Smooth muscle cell (in vitro differentiated cells): ENCODE data around the gene C11orf52. TPM values are rescaled to one million over a fixed set of nuclear protein-coding genes. Genes with fewer than 3 reads are reported as not detected.

Source experiments
- DNase-seq: peaks from one replicate; lab custom pipeline; 2025; ENCODE audit not compliant: unreplicated experiment; lab: John Stamatoyannopoulos, UW
- H2AFZ ChIP-seq: fragments of 200-600 bp; sonication (generic); 2 replicates; pipeline ENCODE4 v1.6.0; 2016; ENCODE audit warnings: antibody characterized with exemption, low read depth, mild to moderate bottlenecking
- H3F3A ChIP-seq: fragments of 200-600 bp; sonication (generic); 2 replicates; pipeline ENCODE4 v1.6.0; 2017; ENCODE audit warnings: antibody characterized with exemption, low read depth
- H3K27ac ChIP-seq: fragments of 200-600 bp; sonication (generic); 2 replicates; pipeline ENCODE4 v1.5.1; 2016; ENCODE audit warnings: low read depth, mild to moderate bottlenecking
- H3K27me3 ChIP-seq: fragments of 200-600 bp; sonication (generic); 2 replicates; pipeline ENCODE4 v1.6.1; 2016; ENCODE audit warnings: low read depth, mild to moderate bottlenecking
- H3K36me3 ChIP-seq: fragments of 200-600 bp; sonication (generic); 2 replicates; pipeline ENCODE4 v1.5.1; 2016; ENCODE audit warnings: low read depth
- H3K4me1 ChIP-seq: fragments of 200-600 bp; sonication (generic); 2 replicates; pipeline ENCODE4 v1.5.1; 2016; ENCODE audit warnings: low read depth
- H3K4me2 ChIP-seq: fragments of 200-600 bp; sonication (generic); 2 replicates; pipeline ENCODE4 v1.6.0; 2016; ENCODE audit warnings: mild to moderate bottlenecking
- H3K4me3 ChIP-seq: fragments of 200-600 bp; sonication (generic); 2 replicates; pipeline ENCODE4 v1.5.1; 2016; ENCODE audit warnings: mild to moderate bottlenecking
- H3K79me2 ChIP-seq: fragments of 200-600 bp; sonication (generic); 2 replicates; pipeline ENCODE4 v1.6.0; 2016; ENCODE audit warnings: low read depth, mild to moderate bottlenecking
- H3K9ac ChIP-seq: fragments of 200-600 bp; sonication (generic); 2 replicates; pipeline ENCODE4 v1.6.0; 2016; ENCODE audit warnings: low read depth
- H3K9me3 ChIP-seq: fragments of 200-600 bp; sonication (generic); replicated peaks from 2 replicates; pipeline ENCODE4 v1.5.1; 2016; ENCODE audit warnings: low read depth
- H4K20me1 ChIP-seq: fragments of 200-600 bp; sonication (generic); 2 replicates; pipeline ENCODE4 v1.6.0; 2016; ENCODE audit warnings: low read depth
- CTCF ChIP-seq: fragments of 200-600 bp; sonication (generic); IDR thresholded peaks from 2 replicates; pipeline ENCODE4 v1.5.1; 2017; ENCODE audit warnings: borderline replicate concordance, mild to moderate bottlenecking, antibody characterized with exemption; ENCODE audit not compliant: insufficient read depth, poor library complexity, severe bottlenecking
- WGBS: methylation state at CpG from one replicate; pipeline ENCODE4 v1.1.7; 2016; ENCODE audit warnings: low lambda C conversion rate; 5-methylcytosine and 5-hydroxymethylcytosine counted together
- polyA plus RNA-seq: library from polyadenylated mRNA; unstranded; fragments of >200 nt; fragmentation: Nextera tagmentation; extraction: Ambion mirVana; gene quantifications from 2 replicates; pipeline ENCODE4 v1.2.1, GENCODE V29; 2016
- small RNA-seq: library from RNA; depleted of rRNA; stranded (forward); fragments of <200 nt; gene quantifications from one replicate; pipeline ENCODE3, GENCODE V24; 2014
- total RNA-seq: library from RNA; depleted of rRNA; stranded (reverse); fragments of >200 nt; gene quantifications from 2 replicates; pipeline ENCODE4 v1.2.3, GENCODE V29; 2014

The C11orf52 gene
- total and polyA plus RNA-seq, 2 experiments from 2014 or later = 0.64 to 3.0 TPM

GRCh38 chr11:111976119-111976766 is 57.5 kb downstream of the C11orf52 start:
- Histone ChIP-seq H3K79me2 (peaks cover 8% of the 10 kb centered on the region), H3F3A (peaks cover 20% of the 10 kb centered on the region), H3K4me3 (peak overlapping the region; percentile 55), H4K20me1 (no peaks in the 10 kb centered on the region), H3K36me3 (no peaks in the 10 kb centered on the region), H3K27me3 (no peaks in the 10 kb centered on the region), H3K4me1 (peaks cover 24% of the 10 kb centered on the region), H2AFZ (peak overlapping the region; percentile 20), H3K9me3 (no peaks in the 10 kb centered on the region), H3K4me2 (peak overlapping the region; percentile 93), H3K27ac (peak overlapping the region; percentile 11), H3K9ac (no peak overlapping the region)
- no peak for TF ChIP-seq CTCF
- no peak for DNase-seq
- 52% methylated on average over 7 of the region's 7 CpGs for WGBS

Small RNAs within 50 kb of the gene (small RNA-seq; reads per million reads assigned to genes)
- not detected for gene C11orf52
- not detected for gene RNA5SP351
- gene RPL37AP8 = 4.4 reads per million, percentile 60 among the genes with 10 or more reads in this experiment

Other genes starting within 250 kb of the C11orf52 start
- gene PPP2R1B, start 152.5 kb upstream of the C11orf52 start, total RNA-seq = 29.5 and 40.2 TPM in 2 replicates
- 13.1 and 21.9 TPM in 2 replicates for gene PPP2R1B, start 152.5 kb upstream of the C11orf52 start, polyA plus RNA-seq
- 97.2 and 116 TPM in 2 replicates for gene ALG9, start 47.3 kb upstream of the C11orf52 start, total RNA-seq
- gene ALG9, start 47.3 kb upstream of the C11orf52 start, polyA plus RNA-seq = 70.5 and 73.2 TPM in 2 replicates
- 2.1 and 2.3 TPM in 2 replicates for gene FDXACB1, start 39.7 kb upstream of the C11orf52 start, total RNA-seq
- gene FDXACB1, start 39.7 kb upstream of the C11orf52 start, polyA plus RNA-seq = 1.3 and 2.1 TPM in 2 replicates
- 2.7 and 10.5 TPM in 2 replicates for gene CFAP68, start 39.4 kb upstream of the C11orf52 start, total RNA-seq
- 17.6 and 19.2 TPM in 2 replicates for gene CFAP68, start 39.4 kb upstream of the C11orf52 start, polyA plus RNA-seq
- 26.6 and 47.4 TPM in 2 replicates for gene CRYAB, start 7.1 kb upstream of the C11orf52 start, total RNA-seq
- gene CRYAB, start 7.1 kb upstream of the C11orf52 start, polyA plus RNA-seq = 97.4 and 125 TPM in 2 replicates
- gene HSPB2, start 6.2 kb upstream of the C11orf52 start, total RNA-seq = not detected in 2 replicates
- 0.18 and 0.87 TPM in 2 replicates for gene HSPB2, start 6.2 kb upstream of the C11orf52 start, polyA plus RNA-seq
- 19.7 and 24.8 TPM in 2 replicates for gene DIXDC1, start 18.4 kb downstream of the C11orf52 start, total RNA-seq
- gene DIXDC1, start 18.4 kb downstream of the C11orf52 start, polyA plus RNA-seq = 11.9 and 12.4 TPM in 2 replicates
- gene DLAT, start 106.5 kb downstream of the C11orf52 start, total RNA-seq = 23.6 and 39.5 TPM in 2 replicates
- 19.2 and 23.8 TPM in 2 replicates for gene DLAT, start 106.5 kb downstream of the C11orf52 start, polyA plus RNA-seq
- gene PIH1D2, start 155.1 kb downstream of the C11orf52 start, total RNA-seq = 0.18 and 1.7 TPM in 2 replicates
- 0.82 and 1.0 TPM in 2 replicates for gene PIH1D2, start 155.1 kb downstream of the C11orf52 start, polyA plus RNA-seq
- 19.9 and 22.0 TPM in 2 replicates for gene NKAPD1, start 155.4 kb downstream of the C11orf52 start, total RNA-seq
- 9.2 and 16.2 TPM in 2 replicates for gene NKAPD1, start 155.4 kb downstream of the C11orf52 start, polyA plus RNA-seq
- gene TIMM8B, start 167.8 kb downstream of the C11orf52 start, total RNA-seq = 31.9 and 55.7 TPM in 2 replicates
- gene TIMM8B, start 167.8 kb downstream of the C11orf52 start, polyA plus RNA-seq = 79.8 and 87.5 TPM in 2 replicates
- 91.6 and 120 TPM in 2 replicates for gene SDHD, start 168.0 kb downstream of the C11orf52 start, total RNA-seq
- gene SDHD, start 168.0 kb downstream of the C11orf52 start, polyA plus RNA-seq = 95.9 and 103 TPM in 2 replicates
- gene IL18, start 245.2 kb downstream of the C11orf52 start, total RNA-seq = 3.0 TPM in 1 of 2 replicates, not detected in the other
- 0.33 and 0.34 TPM in 2 replicates for gene IL18, start 245.2 kb downstream of the C11orf52 start, polyA plus RNA-seq
- gene TEX12, start 248.5 kb downstream of the C11orf52 start, total RNA-seq = not detected in 2 replicates
- not detected in 2 replicates for gene TEX12, start 248.5 kb downstream of the C11orf52 start, polyA plus RNA-seq